HCT116 (cell line): ENCODE measurements around the gene FBXL3. TPM values are rescaled to one million over a fixed set of nuclear protein-coding genes. Genes with fewer than 3 reads are reported as not detected.

Experiments
- ATAC-seq: fragments of 200-7000 bp; cut with Tn5 transposase; 2 replicates; pipeline ENCODE4 v1.9.1; 2020; ENCODE audit warnings: mild to moderate bottlenecking, moderate library complexity
- Bru-seq: library from RNA; stranded (reverse); fragments of 400-500 nt; gene quantifications from one replicate; lab custom pipeline; 2021; lab: Mats Ljungman, UMichigan
- BruChase-seq, 2 experiments: library from RNA; stranded (reverse); fragments of 400-500 nt; gene quantifications; one replicate each; lab custom pipeline; 2021; lab: Mats Ljungman, UMichigan
- BruUV-seq: library from RNA; stranded (reverse); fragments of 400-500 nt; replicated peaks from 2 replicates; lab custom pipeline; 2021; lab: Mats Ljungman, UMichigan
- CTCF ChIA-PET: fragments of 300-600 bp; sonication (Branson Sonifier 250); formaldehyde crosslinking; loops from one replicate; lab custom pipeline; 2021; ENCODE audit warnings: antibody characterized with exemption; lab: Charles Lee
- POLR2A ChIA-PET: fragments of 300-600, 350-600 bp; sonication (Branson Sonifier 250); formaldehyde crosslinking; loops from one replicate; lab custom pipeline; 2021; ENCODE audit warnings: antibody characterized with exemption; lab: Charles Lee
- RAD21 ChIA-PET, 2 experiments: fragments of 300-600 bp; sonication (Branson Sonifier 250); formaldehyde crosslinking; loops; one replicate each; lab custom pipeline; 2023; ENCODE audit warnings: low total read pairs in 2 of 2; ENCODE audit not compliant: uncharacterized antibody in 2 of 2, unreplicated experiment in 2 of 2, low non-redundant PET in 1 of 2; lab: Charles Lee
- DNase-seq: peaks from one replicate; pipeline ENCODE4 v3.0.0-alpha.2; 2010; ENCODE audit warnings: low read depth, low spot score
- H2AFZ ChIP-seq: fragments of 200-600 bp; shearing (Covaris generic), sonication (generic); 2 replicates; pipeline ENCODE4 v1.6.1; 2017; ENCODE audit warnings: low read depth, mixed run types, mixed read lengths, antibody characterized with exemption, low read length; ENCODE audit not compliant: poor library complexity, severe bottlenecking
- H3K27ac ChIP-seq: 2 replicates; pipeline ENCODE4 v1.5.1; 2012; ENCODE audit warnings: low read depth, low read length
- H3K27me3 ChIP-seq: fragments of 200-600 bp; sonication (generic); 2 replicates; pipeline ENCODE4 v1.6.1; 2016; ENCODE audit warnings: mixed run types, low read length, mixed read lengths; ENCODE audit not compliant: insufficient read depth
- H3K36me3 ChIP-seq, 2 experiments: fragments of 200-500 bp in 1 of 2; fragments of 200-600 bp in 1 of 2; sonication (Bioruptor generic) in 1 of 2; sonication (generic) in 1 of 2; 2 replicates each; pipeline versions ENCODE4 v1.5.1 to v1.6.1; 2014 to 2016; ENCODE audit warnings: low read length in 2 of 2, inconsistent platforms in 1 of 2, mixed read lengths in 1 of 2, mixed run types in 1 of 2; ENCODE audit not compliant: insufficient read depth in 2 of 2, control insufficient read depth in 1 of 2
- H3K4me1 ChIP-seq, 2 experiments: fragments of 200-600 bp in 1 of 2; sonication (generic) in 1 of 2; 2 replicates each; pipeline versions ENCODE4 v1.5.1 to v1.6.1; 2012 to 2017; ENCODE audit warnings: low read length in 2 of 2, inconsistent platforms in 1 of 2, mild to moderate bottlenecking in 1 of 2, mixed read lengths in 1 of 2, mixed run types in 1 of 2, moderate library complexity in 1 of 2; ENCODE audit not compliant: insufficient read depth in 2 of 2, control insufficient read depth in 1 of 2
- H3K4me2 ChIP-seq: fragments of 200-600 bp; sonication (generic); 2 replicates; pipeline ENCODE4 v1.6.1; 2017; ENCODE audit warnings: mixed run types, low read length, mixed read lengths
- H3K4me3 ChIP-seq, 2 experiments: fragments of 200-600 bp in 1 of 2; sonication (generic) in 1 of 2; replicated peaks in 1 of 2; 2 replicates each; pipeline ENCODE4 v1.5.1; 2011 to 2016; ENCODE audit warnings: low read length in 2 of 2, control low read depth in 1 of 2, low read depth in 1 of 2, mild to moderate bottlenecking in 1 of 2, mixed read lengths in 1 of 2, mixed run types in 1 of 2
- H3K79me2 ChIP-seq: fragments of 200-600 bp; sonication (generic); 2 replicates; pipeline ENCODE4 v1.6.1; 2017; ENCODE audit warnings: mild to moderate bottlenecking, mixed run types, low read length, moderate library complexity, mixed read lengths; ENCODE audit not compliant: insufficient read depth
- H3K9ac ChIP-seq: fragments of 200-600 bp; sonication (generic); 2 replicates; pipeline ENCODE4 v1.6.1; 2016; ENCODE audit warnings: low read length, mixed read lengths
- H3K9me2 ChIP-seq: fragments of 200-600 bp; sonication (generic), shearing (Covaris generic); 2 replicates; pipeline ENCODE4 v1.6.1; 2017; ENCODE audit warnings: mixed run types, mild to moderate bottlenecking, moderate library complexity; ENCODE audit not compliant: insufficient read depth
- H3K9me3 ChIP-seq, 2 experiments: fragments of 200-500 bp in 1 of 2; fragments of 200-600 bp in 1 of 2; sonication (Bioruptor generic) in 1 of 2; sonication (generic) in 1 of 2; 2 replicates each; pipeline ENCODE4 v1.6.1; 2014 to 2017; ENCODE audit warnings: low read length in 2 of 2, mixed read lengths in 2 of 2, inconsistent platforms in 1 of 2, low read depth in 1 of 2, mild to moderate bottlenecking in 1 of 2, mixed run types in 1 of 2, moderate library complexity in 1 of 2; ENCODE audit not compliant: control insufficient read depth in 1 of 2, insufficient read depth in 1 of 2
- H4K20me1 ChIP-seq: fragments of 200-600 bp; sonication (generic), shearing (Covaris generic); 2 replicates; pipeline ENCODE4 v1.6.1; 2017; ENCODE audit warnings: mixed run types, mild to moderate bottlenecking, moderate library complexity; ENCODE audit not compliant: insufficient read depth
- ATF3 ChIP-seq: IDR thresholded peaks from 2 replicates; pipeline ENCODE4 v1.6.1; 2012
- CEBPB ChIP-seq: IDR thresholded peaks from 2 replicates; pipeline ENCODE4 v1.6.1; 2012; ENCODE audit warnings: low read depth
- CTCF ChIP-seq, 3 experiments: fragments of 200-600 bp in 1 of 3; sonication (generic) in 1 of 3; IDR thresholded peaks in 2 of 3; conservative IDR thresholded peaks in 1 of 3; 2 replicates each; pipeline ENCODE4 v1.5.1; 2012 to 2017; ENCODE audit warnings: low read depth in 2 of 3, low read length in 2 of 3, antibody characterized with exemption in 1 of 3, borderline replicate concordance in 1 of 3, control low read depth in 1 of 3, mild to moderate bottlenecking in 1 of 3, mixed read lengths in 1 of 3, mixed run types in 1 of 3, moderate library complexity in 1 of 3; ENCODE audit not compliant: insufficient read depth in 1 of 3
- EGR1 ChIP-seq: IDR thresholded peaks from 2 replicates; pipeline ENCODE4 v1.6.1; 2012; ENCODE audit warnings: low read depth
- ELF1 ChIP-seq: IDR thresholded peaks from 2 replicates; pipeline ENCODE4 v1.6.1; 2012; ENCODE audit warnings: low read depth, borderline replicate concordance
- EZH2 ChIP-seq: fragments of 200-600 bp; sonication (generic); IDR thresholded peaks from 2 replicates; pipeline ENCODE4 v1.6.1; 2017; ENCODE audit warnings: antibody characterized with exemption, mixed run types
- EZH2phosphoT487 ChIP-seq: fragments of 200-600 bp; IDR thresholded peaks from 2 replicates; pipeline ENCODE4 v1.6.1; 2018; ENCODE audit warnings: antibody characterized with exemption, borderline replicate concordance
- FOSL1 ChIP-seq: IDR thresholded peaks from 2 replicates; pipeline ENCODE4 v1.6.1; 2012; ENCODE audit warnings: low read depth
- MAX ChIP-seq: IDR thresholded peaks from 2 replicates; pipeline ENCODE4 v1.6.1; 2012
- POLR2A ChIP-seq: IDR thresholded peaks from 2 replicates; pipeline ENCODE4 v1.7.0; 2011; ENCODE audit warnings: borderline replicate concordance; ENCODE audit not compliant: insufficient read depth, insufficient read length; ENCODE audit errors: extremely low read depth
- RAD21 ChIP-seq: IDR thresholded peaks from 2 replicates; pipeline ENCODE4 v1.6.1; 2012; ENCODE audit warnings: low read depth, mild to moderate bottlenecking
- REST ChIP-seq: IDR thresholded peaks from 2 replicates; pipeline ENCODE4 v1.6.1; 2012; ENCODE audit warnings: low read depth
- SP1 ChIP-seq: IDR thresholded peaks from 2 replicates; pipeline ENCODE4 v1.6.1; 2012; ENCODE audit warnings: low read depth
- TCF7L2 ChIP-seq: IDR thresholded peaks from 2 replicates; pipeline ENCODE4 v1.7.0; 2011; ENCODE audit warnings: borderline replicate concordance, inconsistent platforms; ENCODE audit not compliant: insufficient read depth, insufficient read length; ENCODE audit errors: extremely low read depth
- ZBTB33 ChIP-seq: IDR thresholded peaks from 2 replicates; pipeline ENCODE4 v1.6.1; 2011; ENCODE audit warnings: mild to moderate bottlenecking, low read length, moderate library complexity; ENCODE audit not compliant: insufficient replicate concordance; ENCODE audit errors: extremely low read depth
- ZNF274 ChIP-seq: fragments of 200-500 bp; sonication (Bioruptor generic); IDR thresholded peaks from 2 replicates; pipeline ENCODE4 v1.6.1; 2014; ENCODE audit warnings: mild to moderate bottlenecking, low read depth, low read length, inconsistent platforms
- intact Hi-C: fragments of 100-400 bp; cut with micrococcal nuclease; formaldehyde crosslinking; loops from 2 replicates; pipeline ENCODE4 v1.10.0; 2022
- long read RNA-seq: library from polyadenylated mRNA; unstranded; transcript quantifications from one replicate; pipeline ENCODE4 v2.0.0, GENCODE V29; 2021; ENCODE audit not compliant: unreplicated experiment
- polyA plus RNA-seq: library from polyadenylated mRNA; unstranded; fragments of >200 nt; gene quantifications from 2 replicates; pipeline ENCODE4 v1.2.1, GENCODE V29; 2012; ENCODE audit warnings: missing spikeins
- total RNA-seq: library from RNA; stranded (reverse); gene quantifications from one replicate; pipeline ENCODE4 v1.2.1, GENCODE V29; 2021; ENCODE audit not compliant: unreplicated experiment

FBXL3 gene
- total RNA-seq (24.0 TPM), Bru-seq, nascent RNA (percentile 90 among the genes with signal in this experiment), BruChase-seq, experiment 1, labeled RNA remaining after a 6-hour chase (percentile 67 among the genes with signal in this experiment), BruChase-seq, experiment 2, labeled RNA remaining after a 2-hour chase (percentile 91 among the genes with signal in this experiment)
- 10.7 and 12.7 TPM in 2 replicates for polyA plus RNA-seq
- long read RNA-seq, transcript FBXL3-201 (5 exons, 3,503 nt): major isoform, 41 of 65 reads
- long read RNA-seq, partial matches to known transcripts: 0 of 65 reads
- long read RNA-seq, other reads (novel, unspliced or antisense): 23 of 65 reads

GRCh38 chr13:77026861-77027621 lies at the start of gene FBXL3:
TSS of gene FBXL3 (minus strand) at chr13:77027159. CDS start at chr13:77021860, 5,299 bp downstream.
- intact Hi-C loops: loop anchor here (10.0 kb wide), 2 partner anchors 298 to 448 kb away; partner anchors contain the start of gene MYCBP2
- peaks cover 14% of the 10 kb centered on the region for H4K20me1 ChIP-seq
- peaks cover 44% of the 10 kb centered on the region for H3K79me2 ChIP-seq
- H3K4me1 ChIP-seq: peaks cover 9 to 25% of the 10 kb centered on the region in 2 experiments; a peak in 3 of 4 replicates
- H3K27ac ChIP-seq: peak within 1 kb of the TSS; percentile 94
- H3K9me2 ChIP-seq: no peaks in the 10 kb centered on the region
- no peaks in the 10 kb centered on the region for H3K9me3 ChIP-seq
- ChIA-PET RAD21 (no interaction called here), POLR2A (interaction anchor here (0.7 kb wide), 1 partner anchor 233 kb away, joined by 3 read pairs; no protein-coding TSS in a partner anchor), CTCF (interaction anchor here (2.2 kb wide), 1 partner anchor 11 kb away, joined by 8 read pairs; no protein-coding TSS in a partner anchor)
- H3K27me3 ChIP-seq: no peaks in the 10 kb centered on the region
- no peaks in the 10 kb centered on the region for H3K36me3 ChIP-seq
- peak within 1 kb of the TSS; percentile 98 for H3K4me2 ChIP-seq
- H2AFZ ChIP-seq: peak within 1 kb of the TSS; percentile 79
- no TSS peak for BruUV-seq
- peak; percentile 46 for DNase-seq
- H3K4me3 ChIP-seq: peak within 1 kb of the TSS; percentile 63 to 84
- peak; percentile 77 for ATAC-seq
- peak within 1 kb of the TSS; percentile 90 for H3K9ac ChIP-seq
- no peak for TF ChIP-seq REST
- TF ChIP-seq CEBPB: no peak
- no peak for TF ChIP-seq ELF1
- TF ChIP-seq SP1: 0 out of 2 replicates have a peak, but pooled peaks have one; percentile 28
- no peak for TF ChIP-seq EZH2
- TF ChIP-seq FOSL1: no peak
- TF ChIP-seq ZNF274: no peak
- TF ChIP-seq CTCF (IDR thresholded peaks at IDR 0.05 in 2 of 3, conservative IDR thresholded peaks at IDR 0.05 in 1 of 3; ENCODE audit: borderline replicate concordance in 1 of 3, insufficient read depth in 1 of 3, low read depth in 2 of 3, low read length in 2 of 3): no peak
- TF ChIP-seq ATF3: no peak
- TF ChIP-seq ZBTB33: no peak
- TF ChIP-seq TCF7L2: no peak
- TF ChIP-seq MAX: no peak
- TF ChIP-seq POLR2A: peak; percentile 13
- no peak for TF ChIP-seq RAD21
- TF ChIP-seq EGR1: no peak
- no peak for TF ChIP-seq EZH2phosphoT487
